H4 (cell line): ENCODE measurements around the gene OPALIN. TPM values are rescaled to one million over a fixed set of nuclear protein-coding genes. Genes with fewer than 3 reads are reported as not detected.

Experiments used
- DNase-seq: peaks from one replicate; pipeline ENCODE4 v3.0.0-alpha.2; 2015; ENCODE audit warnings: low spot score
- total RNA-seq: library from RNA; depleted of rRNA; stranded (reverse); fragments of >200 nt; shearing (Covaris generic); gene quantifications from 2 replicates; pipeline ENCODE4 v1.2.3, GENCODE V29; 2014; rRNA removed

Gene OPALIN, protein sequence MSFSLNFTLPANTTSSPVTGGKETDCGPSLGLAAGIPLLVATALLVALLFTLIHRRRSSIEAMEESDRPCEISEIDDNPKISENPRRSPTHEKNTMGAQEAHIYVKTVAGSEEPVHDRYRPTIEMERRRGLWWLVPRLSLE
- total RNA-seq: not detected in 2 replicates

DNA sequence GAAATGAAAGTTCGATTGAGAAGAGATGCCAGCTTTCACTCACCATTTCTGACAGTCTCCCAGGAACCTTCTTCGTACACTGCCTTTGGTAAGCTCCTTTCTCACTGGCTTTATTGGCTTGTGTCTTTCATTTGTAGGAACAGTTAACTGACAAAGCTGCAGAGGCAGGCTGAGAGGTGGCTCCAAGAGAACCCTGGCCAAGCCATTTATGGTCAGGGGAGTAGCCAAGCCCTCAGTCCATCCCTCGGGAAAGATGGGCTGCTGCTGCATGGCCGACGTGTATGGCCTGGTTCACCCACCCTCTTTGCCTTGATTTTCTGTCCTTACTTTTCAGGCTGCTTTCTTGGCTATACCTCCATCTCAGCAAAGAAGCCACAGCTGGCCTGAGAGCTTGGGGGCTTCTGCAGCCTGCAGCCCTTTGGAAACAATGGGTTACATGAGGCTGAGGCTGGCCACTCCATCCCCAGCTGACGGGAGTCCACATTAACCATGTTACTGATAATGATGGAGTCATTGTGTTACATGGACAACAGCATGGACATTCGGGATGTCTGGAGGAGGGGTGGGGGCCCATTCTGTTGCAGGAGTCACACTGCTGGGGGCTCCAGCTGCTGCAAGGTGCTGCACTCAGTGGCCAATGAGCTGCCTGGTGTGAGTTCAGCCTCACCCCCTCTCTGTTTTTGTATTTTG is at the start of gene OPALIN:
Gene OPALIN, minus strand, starts transcription at position 152 of the 690 bp plus-strand sequence. Its CDS starts 106 bp downstream, at position 46.
- DNase-seq: no peak

GRCh38 chr10:96408201-96408600 is 49.4 kb upstream of the OPALIN start:
- DNase-seq: no peak

- DNase-seq: no peak
Measured at GRCh38 chr10:96407560-96408069, 48.8 kb upstream of the OPALIN start.

- no peak for DNase-seq
Measured at GRCh38 chr10:96406091-96406490, 47.3 kb upstream of the OPALIN start.

- no peak for DNase-seq
Measured at GRCh38 chr10:96402417-96403305, 43.9 kb upstream of the OPALIN start.

GRCh38 chr10:96401036-96401435 is 42.2 kb upstream of the OPALIN start:
- DNase-seq: no peak

GRCh38 chr10:96400465-96400864 is 41.7 kb upstream of the OPALIN start:
- DNase-seq: no peak

- DNase-seq: no peak
Measured at GRCh38 chr10:96397902-96398301, 39.1 kb upstream of the OPALIN start.

- peak; percentile 63 for DNase-seq
Measured at GRCh38 chr10:96395931-96396877, 37.4 kb upstream of the OPALIN start.

- no peak for DNase-seq
Measured at GRCh38 chr10:96390460-96390864, 31.7 kb upstream of the OPALIN start.

- DNase-seq: no peak
Measured at GRCh38 chr10:96389785-96390184, 31.0 kb upstream of the OPALIN start.

DNA sequence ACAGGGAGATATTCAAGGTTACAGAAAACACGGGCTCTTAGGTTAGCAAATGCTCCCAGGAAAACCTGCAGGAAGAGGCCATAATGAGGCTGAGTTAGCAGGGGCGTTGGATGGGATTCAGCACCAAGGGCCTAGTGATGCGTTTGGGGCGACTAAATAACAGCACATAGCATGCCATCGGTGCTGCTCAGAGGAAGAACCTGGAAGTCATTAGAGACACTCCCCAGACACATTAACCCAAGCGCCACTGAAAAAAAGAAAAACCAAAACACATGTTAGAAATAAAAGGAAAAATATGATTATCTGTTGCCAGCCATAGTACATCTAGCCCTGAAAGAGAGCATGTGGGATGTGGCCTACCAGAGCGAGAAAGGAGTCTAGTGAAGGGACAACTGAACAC is 28.8 kb upstream of the OPALIN start:
- DNase-seq: no peak

DNA sequence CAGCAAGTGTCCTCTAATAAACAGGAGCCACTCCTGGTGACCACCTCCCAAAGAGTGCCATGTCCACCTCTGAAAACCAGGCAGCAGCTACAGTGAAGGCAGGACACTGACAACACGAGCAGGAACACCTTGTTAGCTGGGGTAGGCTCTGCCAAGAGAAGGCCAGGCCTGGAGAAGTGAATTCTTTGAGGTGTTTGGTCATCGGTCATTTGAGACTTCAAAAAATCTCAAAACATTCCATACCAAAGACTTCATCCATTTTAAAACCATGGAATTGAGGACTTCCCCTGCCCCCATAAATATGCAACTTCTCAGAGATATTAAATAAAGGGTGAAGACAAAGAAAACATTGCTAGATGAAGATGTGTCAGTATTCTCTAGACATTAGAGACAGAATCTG is 28.4 kb upstream of the OPALIN start:
- DNase-seq: no peak

GRCh38 chr10:96384506-96384905 is 25.7 kb upstream of the OPALIN start:
- no peak for DNase-seq

GRCh38 chr10:96380821-96381220 is 22.0 kb upstream of the OPALIN start:
- no peak for DNase-seq

DNA sequence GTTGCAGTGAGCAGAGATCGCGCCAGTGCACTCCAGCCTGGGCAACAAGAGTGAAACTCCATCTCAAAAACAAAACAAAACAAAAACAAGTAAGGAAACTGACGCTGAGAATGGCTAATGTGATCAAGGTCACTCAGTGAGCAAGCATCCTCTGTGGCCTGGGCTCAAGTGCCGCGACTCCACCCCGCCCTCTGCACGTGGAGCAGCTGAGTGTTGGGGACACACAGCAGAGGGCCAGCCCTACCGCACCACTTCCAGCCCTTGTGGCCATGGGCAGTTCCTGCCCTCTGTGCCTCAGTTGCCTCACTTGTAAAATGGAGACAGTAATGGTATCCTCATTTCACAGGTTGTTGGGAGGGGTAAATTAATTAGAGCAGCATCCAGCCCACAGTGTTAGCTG is 21.0 kb upstream of the OPALIN start:
- DNase-seq: no peak

DNA sequence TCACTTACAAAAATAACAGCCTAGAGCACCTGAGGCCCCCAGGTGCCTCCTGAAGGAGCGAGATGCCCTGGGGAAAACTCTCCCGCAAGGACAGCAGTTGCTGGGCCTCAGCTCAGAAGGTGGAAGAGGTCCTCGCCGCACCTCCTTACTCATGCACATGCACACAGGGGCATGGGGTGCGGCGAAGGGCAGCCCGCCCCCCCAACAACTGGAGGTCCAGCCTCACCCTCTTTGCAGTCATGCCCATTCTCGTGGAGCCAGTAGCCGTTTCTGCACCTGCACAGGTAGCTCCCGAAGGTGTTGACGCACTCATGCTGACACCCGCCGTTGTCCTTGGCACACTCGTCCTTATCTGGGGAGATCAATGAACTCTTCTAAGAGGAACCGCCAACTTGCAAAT is 19.9 kb upstream of the OPALIN start:
- DNase-seq: no peak

DNA sequence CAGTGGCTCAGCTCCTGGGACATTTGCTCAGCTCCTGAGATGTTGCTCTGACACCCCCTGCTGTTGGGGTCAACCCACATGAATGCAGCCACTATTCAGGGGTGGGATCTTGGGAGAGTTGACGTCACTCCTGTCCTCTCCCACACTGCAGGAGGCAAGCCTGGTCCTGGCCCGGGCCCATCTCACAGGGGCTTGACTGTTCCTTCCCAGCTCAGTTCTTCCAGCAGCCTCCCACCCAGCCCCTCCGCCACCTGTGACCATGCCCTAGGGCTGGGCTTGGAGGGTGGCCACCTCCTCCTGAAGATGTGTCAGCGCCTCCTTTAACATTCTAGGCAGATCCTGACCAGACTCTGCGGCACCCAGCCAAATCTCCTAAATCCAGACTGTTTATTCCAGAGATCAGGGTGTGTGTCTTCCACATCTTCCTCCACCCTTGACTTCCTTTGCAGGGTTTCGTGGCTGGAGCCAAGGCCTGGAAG is 19.1 kb upstream of the OPALIN start:
- no peak for DNase-seq

- DNase-seq: no peak
Measured at GRCh38 chr10:96376483-96376882, 17.7 kb upstream of the OPALIN start.

GRCh38 chr10:96374985-96375830 is 16.4 kb upstream of the OPALIN start:
- DNase-seq: peak; percentile 85
